Measurements from ENCODE around the gene ATAD3B. TPM values are rescaled to one million over a fixed set of nuclear protein-coding genes. Genes with fewer than 3 reads are reported as not detected.

ATAD3B gene
- total RNA-seq, 1 experiment from 2014 or later: 63.6 TPM

- POLR2A ChIA-PET: no interaction called here
- Mint-ChIP-seq H3K36me3 (no peaks in the 10 kb centered on the region), H3K4me1 (no peaks in the 10 kb centered on the region), H3K4me3 (no peak overlapping the region), H3K27ac (no peak overlapping the region), H3K27me3 (ENCODE audit: low read depth) (no peaks in the 10 kb centered on the region), H3K9me3 (no peaks in the 10 kb centered on the region)
- ATAC-seq: no peak
- no peak for DNase-seq (ENCODE audit: low spot score)
- CTCF ChIA-PET: interaction anchor here (1.2 kb wide), 1 partner anchor 19 kb away, joined by 3 read pairs; no protein-coding TSS in a partner anchor
- no peak for TF ChIP-seq RELA (CRISPR knock-in tag; IDR thresholded peaks at IDR 0.05; ENCODE audit: borderline replicate concordance)
- TF ChIP-seq TP53 (CRISPR knock-in tag; IDR thresholded peaks at IDR 0.05): no peak
- TF ChIP-seq GTF2I (CRISPR knock-in tag; conservative IDR thresholded peaks at IDR 0.05): no peak
- no peak for TF ChIP-seq ZNF423 (CRISPR knock-in tag; IDR thresholded peaks at IDR 0.05)
- TF ChIP-seq ELF4 (CRISPR knock-in tag; IDR thresholded peaks at IDR 0.05; ENCODE audit: low read depth): no peak
- TF ChIP-seq HMGXB4 (CRISPR knock-in tag; IDR thresholded peaks at IDR 0.05): no peak
- no peak for TF ChIP-seq ATF3 (CRISPR knock-in tag; conservative IDR thresholded peaks at IDR 0.05)
- no peak for TF ChIP-seq PRRX2 (CRISPR knock-in tag; IDR thresholded peaks at IDR 0.05)
- no peak for TF ChIP-seq AFF4 (CRISPR knock-in tag; IDR thresholded peaks at IDR 0.05; ENCODE audit: borderline replicate concordance)
- no peak for TF ChIP-seq GABPB1 (CRISPR knock-in tag; IDR thresholded peaks at IDR 0.05)
- TF ChIP-seq RORB (CRISPR knock-in tag; IDR thresholded peaks at IDR 0.05): no peak
- TF ChIP-seq NFYB (CRISPR knock-in tag; conservative IDR thresholded peaks at IDR 0.05; ENCODE audit: low read depth): no peak
- TF ChIP-seq ZBTB21 (CRISPR knock-in tag; IDR thresholded peaks at IDR 0.05; ENCODE audit: borderline replicate concordance): no peak
- no peak for TF ChIP-seq TEAD1 (CRISPR knock-in tag; IDR thresholded peaks at IDR 0.05)
- no peak for TF ChIP-seq ZNF138 (CRISPR knock-in tag; conservative IDR thresholded peaks at IDR 0.05)
- no peak for TF ChIP-seq ZMAT4 (CRISPR knock-in tag; IDR thresholded peaks at IDR 0.05)
- no peak for TF ChIP-seq NFATC4 (CRISPR knock-in tag; IDR thresholded peaks at IDR 0.05)
- TF ChIP-seq JUN (CRISPR knock-in tag; IDR thresholded peaks at IDR 0.05): no peak
- no peak for TF ChIP-seq E2F4 (CRISPR knock-in tag; IDR thresholded peaks at IDR 0.05; ENCODE audit: borderline replicate concordance, low read depth)
- TF ChIP-seq ZNF396 (CRISPR knock-in tag; IDR thresholded peaks at IDR 0.05; ENCODE audit: borderline replicate concordance): no peak
Observed at GRCh38 chr1:1460540-1461130, 10.9 kb upstream of the ATAD3B start.

Data from WTC11 (cell line).